Memory B cell (primary cell): Measurements from ENCODE around the gene CRTC1.
A peak's percentile ranks its signal among the peaks of the same experiment; 100 is the strongest.

Experiments
- ATAC-seq: fragments of 150-1000 bp; cut with Tn5 transposase; 2 replicates; pipeline ENCODE4 v1.10.0; 2021; ENCODE audit warnings: low read depth, mild to moderate bottlenecking, moderate library complexity
- DNase-seq, 2 donors: peaks; one replicate each; pipeline ENCODE4 v3.0.0; 2022; ENCODE audit warnings: low spot score in 2 of 2
- H3K27ac Mint-ChIP-seq: one replicate; pipeline ENCODE4 v1.8.0; 2022; ENCODE audit warnings: mild to moderate bottlenecking, moderate library complexity, mixed read lengths
- H3K27me3 Mint-ChIP-seq: one replicate; pipeline ENCODE4 v1.8.0; 2022; ENCODE audit warnings: mixed read lengths
- H3K36me3 Mint-ChIP-seq: one replicate; pipeline ENCODE4 v1.8.0; 2022; ENCODE audit warnings: mild to moderate bottlenecking, mixed read lengths
- H3K4me1 Mint-ChIP-seq: one replicate; pipeline ENCODE4 v1.8.0; 2022; ENCODE audit warnings: mixed read lengths
- H3K4me3 Mint-ChIP-seq: one replicate; pipeline ENCODE4 v1.8.0; 2022; ENCODE audit warnings: mild to moderate bottlenecking, moderate library complexity, mixed read lengths
- H3K9me3 Mint-ChIP-seq: one replicate; pipeline ENCODE4 v1.8.0; 2022; ENCODE audit warnings: mixed read lengths

Gene CRTC1

DNA sequence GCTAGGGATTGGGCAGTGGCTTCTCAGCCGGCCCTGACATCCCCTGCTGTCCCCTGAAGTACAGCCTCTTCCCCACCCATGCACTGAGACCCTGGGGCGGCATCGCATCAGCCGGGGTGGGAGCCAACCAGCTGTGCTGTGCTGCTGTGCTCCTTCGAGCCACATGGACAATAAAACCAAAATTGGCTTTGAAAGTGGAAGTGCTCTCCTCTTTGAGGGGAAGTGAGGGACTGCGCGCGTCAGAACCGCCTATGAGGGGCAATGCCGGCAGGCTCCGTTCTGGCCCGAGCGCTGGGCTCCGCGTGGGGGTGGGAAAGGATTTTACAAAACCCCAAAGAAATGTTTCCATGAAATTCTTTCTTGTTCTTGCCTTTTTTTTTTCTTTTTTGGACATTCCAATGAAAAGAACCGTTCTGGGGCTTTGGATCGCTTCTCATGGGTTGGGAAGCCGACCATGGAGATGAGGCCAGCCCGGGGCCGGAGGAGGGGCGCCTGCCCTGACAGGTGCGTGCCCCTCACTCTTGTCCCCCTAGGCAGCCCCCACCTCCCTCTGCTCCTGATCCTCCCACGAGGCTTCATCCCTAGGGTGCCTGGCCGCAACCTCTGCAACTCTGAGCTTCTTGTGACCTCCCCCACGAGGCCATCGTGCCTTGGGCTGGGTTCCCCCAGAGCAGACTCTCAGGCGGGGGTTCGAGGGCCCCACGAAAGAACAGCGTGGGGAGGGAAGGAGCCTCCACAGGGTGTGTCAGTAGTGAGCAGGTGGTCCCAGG is 24.0 kb upstream of the CRTC1 start:
- Mint-ChIP-seq H3K36me3 (peaks cover 9% of the 10 kb centered on the region), H3K9me3 (peaks cover 3% of the 10 kb centered on the region), H3K4me1 (peaks cover 35% of the 10 kb centered on the region), H3K27ac (peak overlapping the region; percentile 32), H3K4me3 (peak overlapping the region; percentile 39), H3K27me3 (peaks cover 3% of the 10 kb centered on the region)
- ATAC-seq (peak; percentile 89), DNase-seq (peak; percentile 30 to 35)

DNA sequence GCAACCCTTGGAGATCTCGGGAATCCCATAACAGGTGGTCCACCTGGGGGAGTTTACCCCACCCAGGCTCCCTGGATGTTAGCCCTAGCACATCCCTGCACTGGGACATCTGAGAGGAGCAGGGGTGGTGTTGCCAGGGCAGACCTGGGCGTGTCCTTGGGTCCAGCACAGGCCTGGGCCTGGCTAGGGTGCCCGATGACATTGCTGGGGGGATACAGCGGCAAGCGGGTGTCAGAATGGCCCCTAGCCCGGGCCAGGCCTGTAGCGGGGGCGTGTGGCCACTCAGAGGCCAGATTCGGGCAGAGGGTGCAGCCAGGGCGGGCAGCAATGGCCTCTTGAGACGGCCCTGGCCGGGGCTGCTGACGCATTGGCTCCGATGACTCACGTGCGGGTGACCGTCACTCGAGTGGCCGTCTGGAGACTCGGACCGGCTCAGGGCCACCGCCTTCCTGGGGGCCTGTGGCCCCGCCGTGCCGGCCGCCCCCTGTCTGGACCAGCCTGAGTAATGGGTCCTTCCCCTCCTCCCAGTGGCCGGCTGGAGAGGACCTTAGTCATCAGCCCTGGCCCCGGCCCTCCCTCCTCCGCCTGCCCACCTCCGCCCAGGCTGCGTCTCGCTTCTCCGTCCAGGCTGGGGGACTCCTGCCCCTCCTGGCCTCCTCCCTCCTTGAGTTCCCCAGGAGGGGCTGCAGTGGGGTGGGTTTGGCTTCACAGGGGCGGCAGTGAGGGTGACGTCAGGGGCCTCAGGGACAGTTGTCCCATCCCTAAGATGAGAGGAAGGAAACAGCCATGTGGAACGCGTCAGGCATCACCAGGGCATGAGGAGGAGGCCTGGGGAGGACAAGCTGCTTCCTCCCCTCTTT is 23.2 kb upstream of the CRTC1 start:
- ATAC-seq (no peak), DNase-seq (no peak)
- Mint-ChIP-seq H3K27ac (no peak overlapping the region), H3K36me3 (peaks cover 6% of the 10 kb centered on the region), H3K4me3 (no peak overlapping the region), H3K4me1 (peaks cover 32% of the 10 kb centered on the region), H3K27me3 (no peaks in the 10 kb centered on the region), H3K9me3 (no peaks in the 10 kb centered on the region)

DNA sequence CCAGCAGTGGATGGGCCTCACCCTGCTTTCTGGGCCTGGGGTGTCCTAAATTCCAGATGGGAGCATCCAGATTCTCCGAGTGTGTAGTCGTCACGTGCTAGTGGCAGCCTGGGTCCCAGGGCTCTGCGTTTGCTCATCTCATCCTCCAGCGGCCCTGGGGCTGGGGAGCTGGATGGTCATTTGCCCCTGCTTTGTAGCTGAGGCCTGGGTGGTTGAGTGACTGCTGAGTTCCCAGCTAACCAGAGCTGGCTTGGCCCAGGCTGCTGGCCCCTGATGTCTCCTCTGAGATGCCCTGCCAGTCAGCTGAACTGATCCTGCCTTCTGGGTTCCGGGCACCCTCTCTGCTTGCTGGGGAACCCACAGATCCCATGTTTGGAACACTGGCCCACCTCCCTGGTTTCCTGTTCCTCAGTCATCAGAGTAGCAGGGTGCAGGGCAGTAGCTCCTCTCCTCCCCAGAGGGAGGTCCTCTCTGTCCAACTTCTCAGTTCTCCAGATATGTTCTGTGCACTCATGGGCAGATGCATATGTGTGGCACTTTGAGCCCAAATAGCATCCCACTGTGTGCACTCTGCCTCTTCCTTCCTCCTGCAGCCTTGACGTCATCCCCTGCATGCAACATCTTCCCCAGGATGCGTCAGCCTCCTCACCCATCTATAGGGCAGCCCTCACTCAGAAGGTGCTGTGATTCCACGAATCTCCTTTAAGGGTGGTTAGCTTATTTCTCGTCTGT is 22.4 kb upstream of the CRTC1 start:
- Mint-ChIP-seq H3K4me3 (no peak overlapping the region), H3K4me1 (peaks cover 32% of the 10 kb centered on the region), H3K9me3 (no peaks in the 10 kb centered on the region), H3K27me3 (no peaks in the 10 kb centered on the region), H3K36me3 (peaks cover 3% of the 10 kb centered on the region), H3K27ac (no peak overlapping the region)
- DNase-seq, result no peak
- ATAC-seq, result no peak

DNA sequence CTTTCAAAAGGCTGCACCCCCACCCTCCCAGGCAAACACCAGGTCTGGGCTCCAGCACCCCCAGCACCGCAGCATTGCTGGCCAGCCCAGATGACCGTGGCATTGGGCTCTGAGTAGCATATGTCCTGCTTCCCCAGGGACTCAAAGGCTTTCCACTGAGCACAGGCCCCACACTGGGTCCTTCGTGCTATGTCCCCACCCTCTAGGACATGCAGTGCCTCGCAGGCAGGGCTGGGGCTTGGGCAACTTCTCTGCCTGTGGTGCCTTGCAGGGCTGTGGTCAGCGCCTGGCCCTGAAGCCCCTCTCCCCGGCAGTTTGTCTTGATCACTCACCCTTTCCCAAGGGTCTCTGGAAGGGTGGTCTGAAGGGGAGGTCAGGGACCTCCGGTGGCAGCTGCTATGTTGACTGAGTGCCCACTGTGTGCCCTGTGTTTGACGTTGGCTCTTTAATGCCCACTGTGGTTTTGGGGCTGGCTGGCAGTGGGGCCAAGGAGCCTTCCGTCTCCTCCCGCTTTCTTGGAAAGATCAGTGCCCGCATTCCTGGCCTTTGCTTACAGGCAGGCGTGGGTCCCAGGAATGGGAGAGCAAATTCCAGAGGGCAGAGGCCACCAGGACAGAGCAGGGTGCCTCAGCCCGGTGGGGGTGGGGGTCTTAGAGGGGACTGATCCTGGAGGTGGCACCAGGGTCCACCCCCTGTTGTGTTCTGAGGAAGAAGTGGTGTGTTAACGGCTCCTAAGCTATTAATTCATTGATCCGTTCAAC is 20.3 kb upstream of the CRTC1 start:
- no peak overlapping the region for H3K27ac Mint-ChIP-seq
- DNase-seq (no peak), ATAC-seq (no peak)
- H3K36me3 Mint-ChIP-seq, result no peaks in the 10 kb centered on the region
- no peak overlapping the region for H3K4me3 Mint-ChIP-seq
- H3K27me3 Mint-ChIP-seq, result no peaks in the 10 kb centered on the region
- H3K4me1 Mint-ChIP-seq, result peaks cover 18% of the 10 kb centered on the region
- H3K9me3 Mint-ChIP-seq, result no peaks in the 10 kb centered on the region

DNA sequence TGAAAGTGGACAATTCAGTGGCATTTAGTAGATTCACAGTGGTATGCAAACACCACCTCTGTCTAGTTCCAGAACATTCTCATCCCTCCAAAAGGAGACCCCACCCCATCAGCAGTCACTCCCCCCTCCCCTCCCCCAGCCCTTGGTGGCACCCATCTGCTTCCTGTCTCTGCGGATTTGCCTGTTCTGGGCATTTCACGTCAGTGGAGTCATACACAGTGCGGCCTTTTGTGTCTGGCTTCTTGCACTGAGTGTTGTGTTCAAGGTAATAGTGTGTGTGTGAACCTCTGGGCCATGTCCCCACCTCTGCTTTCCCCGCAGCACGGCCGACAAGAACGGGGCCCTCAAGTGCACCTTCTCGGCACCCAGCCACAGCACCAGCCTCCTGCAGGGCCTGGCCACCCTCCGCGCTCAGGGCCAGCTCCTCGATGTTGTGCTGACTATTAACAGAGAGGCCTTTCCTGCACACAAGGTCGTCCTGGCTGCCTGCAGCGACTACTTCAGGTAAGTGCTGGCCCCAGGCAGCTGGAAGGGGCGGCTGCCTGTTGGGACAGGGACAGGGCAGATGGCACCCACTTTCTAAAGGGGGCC is 19.4 kb upstream of the CRTC1 start:
- Mint-ChIP-seq H3K27ac (no peak overlapping the region), H3K4me3 (no peak overlapping the region), H3K4me1 (peaks cover 9% of the 10 kb centered on the region), H3K27me3 (no peaks in the 10 kb centered on the region), H3K36me3 (peaks cover 2% of the 10 kb centered on the region), H3K9me3 (no peaks in the 10 kb centered on the region)
- DNase-seq (no peak), ATAC-seq (no peak)

DNA sequence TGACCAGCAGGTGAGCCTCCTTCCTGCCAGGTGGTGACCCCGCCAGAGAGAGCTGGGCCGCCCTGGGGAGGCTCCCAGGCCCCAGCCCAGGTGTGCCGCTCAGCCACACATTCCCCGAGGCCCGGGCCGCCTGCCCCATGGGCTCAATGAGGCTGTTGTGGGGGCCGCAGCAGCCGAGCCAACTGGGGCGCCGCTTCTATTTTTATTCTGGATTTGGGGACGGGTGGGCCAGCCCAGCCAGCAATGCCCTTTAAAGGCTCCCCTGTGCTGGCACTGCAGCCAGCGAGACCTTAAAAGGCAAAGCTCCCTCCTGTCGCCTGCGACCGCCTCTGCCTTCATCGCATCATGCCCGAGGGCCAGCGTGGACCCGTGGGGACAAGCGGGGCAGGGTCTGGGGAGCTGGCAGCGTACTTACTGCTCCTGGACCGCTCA is 17.7 kb upstream of the CRTC1 start:
- Mint-ChIP-seq H3K4me1 (peaks cover 6% of the 10 kb centered on the region), H3K27me3 (no peaks in the 10 kb centered on the region), H3K27ac (no peak overlapping the region), H3K4me3 (no peak overlapping the region), H3K36me3 (peaks cover 5% of the 10 kb centered on the region), H3K9me3 (no peaks in the 10 kb centered on the region)
- DNase-seq, result no peak
- no peak for ATAC-seq

DNA sequence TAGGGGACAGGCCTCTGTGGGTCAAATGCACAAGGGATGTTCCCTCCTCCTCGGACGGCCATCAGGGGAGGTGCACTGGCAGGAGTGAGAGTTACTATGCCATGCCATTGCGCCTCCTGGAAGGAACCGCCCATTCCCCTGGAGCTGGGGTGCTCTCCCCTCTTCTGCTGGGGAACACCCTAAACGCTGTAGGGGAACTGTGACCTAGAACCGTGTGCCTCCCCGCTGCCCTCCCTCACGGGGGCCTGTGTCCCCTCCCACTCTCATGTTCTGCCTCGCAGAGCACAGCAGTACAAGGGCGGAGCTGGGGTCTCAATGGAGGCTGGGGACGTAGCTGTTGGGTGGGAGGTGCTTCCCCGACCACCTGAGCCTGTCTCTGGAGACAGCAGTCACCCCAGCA is 17.2 kb upstream of the CRTC1 start:
- no peak overlapping the region for H3K4me3 Mint-ChIP-seq
- peak; percentile 54 for ATAC-seq
- H3K27ac Mint-ChIP-seq, result no peak overlapping the region
- H3K4me1 Mint-ChIP-seq, result peaks cover 5% of the 10 kb centered on the region
- DNase-seq, result no peak
- H3K36me3 Mint-ChIP-seq, result peaks cover 5% of the 10 kb centered on the region
- H3K27me3 Mint-ChIP-seq, result no peaks in the 10 kb centered on the region
- H3K9me3 Mint-ChIP-seq, result no peaks in the 10 kb centered on the region

DNA sequence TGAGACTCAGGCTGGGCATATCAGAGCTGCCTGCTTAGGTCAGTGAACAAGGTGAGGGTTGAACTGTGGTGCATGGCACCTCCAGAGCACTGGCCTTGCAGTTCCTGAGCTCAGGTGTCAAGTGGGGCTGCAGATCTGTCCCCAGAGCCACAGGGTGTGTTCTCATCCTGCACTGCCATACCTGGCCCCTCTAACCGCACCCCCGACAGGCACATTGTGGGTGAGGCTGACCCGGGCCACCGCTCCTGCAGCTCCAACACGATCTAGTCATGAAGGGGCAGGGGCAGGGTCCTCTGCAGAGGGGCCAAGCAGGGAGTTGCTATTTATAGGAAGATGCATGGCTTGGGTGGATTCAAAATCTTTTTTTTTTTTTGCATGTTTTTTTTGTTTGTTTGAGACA is 16.7 kb upstream of the CRTC1 start:
- Mint-ChIP-seq H3K4me1 (peaks cover 3% of the 10 kb centered on the region), H3K36me3 (peaks cover 5% of the 10 kb centered on the region), H3K9me3 (no peaks in the 10 kb centered on the region), H3K27ac (no peak overlapping the region), H3K27me3 (no peaks in the 10 kb centered on the region), H3K4me3 (no peak overlapping the region)
- no peak for DNase-seq
- no peak for ATAC-seq

DNA sequence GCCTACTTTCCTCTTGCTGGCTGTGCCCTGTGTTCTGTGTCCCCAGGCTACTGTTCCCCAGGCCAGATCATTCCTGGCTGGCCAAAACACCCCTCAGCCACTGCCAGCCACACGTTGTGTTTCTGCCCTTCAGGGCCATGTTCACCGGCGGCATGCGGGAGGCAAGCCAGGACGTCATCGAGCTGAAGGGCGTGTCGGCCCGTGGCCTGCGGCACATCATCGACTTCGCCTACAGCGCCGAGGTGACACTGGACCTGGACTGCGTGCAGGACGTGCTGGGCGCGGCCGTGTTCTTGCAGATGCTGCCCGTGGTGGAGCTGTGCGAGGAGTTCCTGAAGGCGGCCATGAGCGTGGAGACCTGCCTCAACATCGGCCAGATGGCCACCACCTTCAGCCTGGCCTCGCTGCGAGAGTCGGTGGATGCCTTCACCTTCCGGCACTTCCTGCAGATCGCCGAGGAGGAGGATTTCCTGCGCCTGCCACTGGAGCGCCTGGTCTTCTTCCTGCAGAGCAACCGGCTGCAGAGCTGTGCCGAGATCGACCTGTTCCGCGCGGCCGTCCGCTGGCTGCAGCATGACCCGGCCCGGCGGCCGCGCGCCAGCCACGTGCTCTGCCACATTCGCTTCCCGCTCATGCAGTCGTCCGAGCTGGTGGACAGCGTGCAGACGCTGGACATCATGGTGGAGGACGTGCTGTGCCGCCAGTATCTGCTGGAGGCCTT is 15.8 kb upstream of the CRTC1 start:
- H3K36me3 Mint-ChIP-seq, result peaks cover 5% of the 10 kb centered on the region
- no peak for DNase-seq
- no peak for ATAC-seq
- no peak overlapping the region for H3K27ac Mint-ChIP-seq
- no peaks in the 10 kb centered on the region for H3K27me3 Mint-ChIP-seq
- no peaks in the 10 kb centered on the region for H3K9me3 Mint-ChIP-seq
- peaks cover 3% of the 10 kb centered on the region for H3K4me1 Mint-ChIP-seq
- no peak overlapping the region for H3K4me3 Mint-ChIP-seq

DNA sequence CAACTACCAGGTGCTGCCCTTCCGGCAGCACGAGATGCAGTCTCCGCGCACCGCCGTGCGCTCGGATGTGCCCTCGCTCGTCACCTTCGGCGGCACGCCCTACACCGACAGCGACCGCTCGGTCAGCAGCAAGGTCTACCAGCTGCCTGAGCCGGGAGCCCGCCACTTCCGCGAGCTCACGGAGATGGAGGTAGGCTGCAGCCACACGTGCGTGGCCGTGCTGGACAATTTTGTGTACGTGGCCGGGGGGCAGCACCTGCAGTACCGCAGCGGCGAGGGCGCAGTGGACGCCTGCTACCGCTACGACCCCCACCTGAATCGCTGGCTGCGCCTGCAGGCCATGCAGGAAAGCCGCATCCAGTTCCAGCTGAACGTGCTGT is 15.2 kb upstream of the CRTC1 start:
- no peak overlapping the region for H3K27ac Mint-ChIP-seq
- no peak for ATAC-seq
- no peak for DNase-seq
- H3K36me3 Mint-ChIP-seq, result peaks cover 5% of the 10 kb centered on the region
- peaks cover 2% of the 10 kb centered on the region for H3K4me1 Mint-ChIP-seq
- no peak overlapping the region for H3K4me3 Mint-ChIP-seq
- no peaks in the 10 kb centered on the region for H3K27me3 Mint-ChIP-seq
- H3K9me3 Mint-ChIP-seq, result no peaks in the 10 kb centered on the region

DNA sequence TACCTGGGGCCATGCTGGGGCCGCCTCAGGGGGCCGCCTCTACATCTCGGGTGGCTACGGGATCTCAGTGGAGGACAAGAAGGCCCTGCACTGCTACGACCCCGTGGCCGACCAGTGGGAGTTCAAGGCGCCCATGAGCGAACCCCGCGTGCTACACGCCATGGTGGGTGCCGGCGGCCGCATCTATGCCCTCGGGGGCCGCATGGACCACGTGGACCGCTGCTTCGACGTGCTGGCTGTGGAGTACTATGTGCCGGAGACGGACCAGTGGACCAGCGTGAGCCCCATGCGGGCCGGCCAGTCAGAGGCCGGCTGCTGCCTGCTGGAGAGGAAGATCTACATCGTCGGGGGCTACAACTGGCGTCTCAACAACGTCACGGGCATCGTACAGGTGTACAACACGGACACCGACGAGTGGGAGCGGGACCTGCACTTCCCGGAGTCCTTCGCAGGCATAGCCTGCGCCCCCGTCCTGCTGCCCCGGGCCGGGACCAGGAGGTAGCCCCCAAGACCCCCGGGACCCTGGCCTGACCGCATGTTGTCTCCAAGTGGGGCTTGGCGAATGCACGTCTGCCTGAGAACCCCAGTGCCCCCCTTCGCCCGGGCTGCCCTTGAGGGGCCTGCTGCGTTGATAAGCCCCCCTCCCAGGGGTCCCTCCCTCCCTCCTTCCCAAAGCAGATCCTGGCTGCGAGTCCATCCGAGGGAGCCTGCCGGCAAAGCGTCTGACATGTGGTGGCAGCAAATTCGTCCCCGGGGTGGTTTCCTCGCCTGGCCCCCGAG is 14.5 kb upstream of the CRTC1 start:
- H3K4me3 Mint-ChIP-seq, result no peak overlapping the region
- H3K4me1 Mint-ChIP-seq, result no peaks in the 10 kb centered on the region
- ATAC-seq (no peak), DNase-seq (no peak)
- peaks cover 5% of the 10 kb centered on the region for H3K36me3 Mint-ChIP-seq
- H3K27me3 Mint-ChIP-seq, result no peaks in the 10 kb centered on the region
- H3K27ac Mint-ChIP-seq, result no peak overlapping the region
- no peaks in the 10 kb centered on the region for H3K9me3 Mint-ChIP-seq

DNA sequence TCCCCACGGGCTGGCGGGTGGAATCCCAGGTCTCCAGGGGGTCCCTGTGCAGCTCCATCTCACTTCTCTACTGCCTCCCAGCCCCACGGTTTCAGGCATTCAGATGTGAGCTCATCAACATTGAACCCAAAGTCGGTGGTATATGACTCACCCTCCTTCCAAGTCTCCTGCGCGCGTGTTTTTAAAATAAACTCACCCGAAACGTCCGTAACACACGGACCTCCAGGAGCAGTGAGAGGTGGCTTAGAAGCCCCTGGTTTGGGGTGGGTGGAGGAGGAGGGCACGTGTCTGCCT is 14.0 kb upstream of the CRTC1 start:
- Mint-ChIP-seq H3K27me3 (no peaks in the 10 kb centered on the region), H3K4me3 (no peak overlapping the region), H3K9me3 (no peaks in the 10 kb centered on the region), H3K4me1 (no peaks in the 10 kb centered on the region), H3K36me3 (peaks cover 5% of the 10 kb centered on the region), H3K27ac (no peak overlapping the region)
- ATAC-seq (no peak), DNase-seq (no peak)
